LHCN-M2 (cell line): ENCODE results near the gene TWIST1. TPM values are rescaled to one million over a fixed set of nuclear protein-coding genes. Genes with fewer than 3 reads are reported as not detected.

Source experiments
- DNase-seq: peaks from one replicate; pipeline ENCODE4 v3.0.0-alpha.2; 2012; ENCODE audit warnings: low read depth
- total RNA-seq: library from RNA; depleted of rRNA; stranded (reverse); fragments of >200 nt; gene quantifications from 2 replicates; pipeline ENCODE4 v1.2.3, GENCODE V29; 2014; rRNA removed

Gene TWIST1
- total RNA-seq, 1 experiment from 2014 or later: 145 TPM

DNA sequence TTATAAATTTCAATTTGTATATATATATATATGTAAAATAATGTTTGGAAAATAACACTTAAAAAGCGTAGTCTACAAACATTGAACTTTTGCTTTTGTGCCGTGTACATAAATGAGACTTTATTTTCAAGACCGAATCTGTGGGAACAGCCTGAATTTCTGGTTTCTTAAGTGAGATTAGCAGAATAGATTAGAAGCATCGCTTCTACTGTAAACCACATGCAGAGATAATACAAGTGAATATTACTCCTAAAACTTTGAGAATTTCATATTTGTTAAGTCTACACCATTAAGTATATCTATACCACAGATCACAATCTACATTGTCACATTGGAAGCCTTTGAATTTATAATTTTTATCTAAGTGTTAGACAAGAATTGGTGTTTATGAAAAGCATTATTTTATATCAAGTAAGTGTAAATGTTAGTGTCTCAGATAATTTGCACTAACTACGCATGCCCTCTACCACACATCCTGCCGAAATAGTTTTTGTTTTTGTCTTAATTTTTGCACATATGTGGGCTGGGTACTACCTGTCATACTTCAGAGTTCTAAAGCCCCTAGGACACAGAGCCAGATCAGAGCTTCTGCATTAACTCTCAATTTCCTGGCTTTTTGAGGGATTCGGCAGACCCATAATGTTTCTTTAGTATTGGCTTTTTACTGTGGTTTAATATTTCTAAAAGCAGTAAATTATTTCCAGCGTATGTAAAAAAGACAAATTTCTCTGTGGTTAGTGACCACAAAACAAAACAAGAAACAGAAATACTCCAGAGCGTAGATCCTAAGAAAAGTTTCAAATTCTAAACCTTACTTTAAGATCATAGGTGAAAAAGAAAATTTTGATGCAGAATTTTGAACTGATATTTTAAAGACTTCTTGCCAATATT lies 20.0 kb downstream of the TWIST1 start:
- DNase-seq: no peak

DNA sequence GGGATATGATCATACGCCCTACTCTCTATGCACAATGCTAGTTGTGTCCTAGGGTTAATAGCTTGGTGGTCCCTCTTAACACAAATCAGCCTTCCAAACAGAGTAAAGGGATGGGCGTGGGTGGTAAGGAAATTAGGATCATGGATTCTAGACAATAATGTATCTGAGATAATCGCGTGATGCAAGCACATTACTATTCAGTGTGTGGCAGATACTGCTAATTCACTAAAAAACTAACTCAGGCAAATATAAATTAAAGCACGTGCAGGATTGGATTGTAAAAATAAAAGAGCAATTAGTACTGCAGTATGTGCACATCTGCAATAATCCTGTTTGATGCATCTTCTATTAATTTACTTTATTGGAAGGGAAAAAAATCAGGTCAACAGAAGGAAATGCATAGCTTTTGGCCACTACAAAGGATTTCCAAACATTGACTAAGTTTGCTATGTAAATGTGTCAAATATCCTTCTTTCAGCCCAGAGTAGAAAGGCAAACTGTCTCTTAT lies 22.0 kb downstream of the TWIST1 start:
- no peak for DNase-seq

DNA sequence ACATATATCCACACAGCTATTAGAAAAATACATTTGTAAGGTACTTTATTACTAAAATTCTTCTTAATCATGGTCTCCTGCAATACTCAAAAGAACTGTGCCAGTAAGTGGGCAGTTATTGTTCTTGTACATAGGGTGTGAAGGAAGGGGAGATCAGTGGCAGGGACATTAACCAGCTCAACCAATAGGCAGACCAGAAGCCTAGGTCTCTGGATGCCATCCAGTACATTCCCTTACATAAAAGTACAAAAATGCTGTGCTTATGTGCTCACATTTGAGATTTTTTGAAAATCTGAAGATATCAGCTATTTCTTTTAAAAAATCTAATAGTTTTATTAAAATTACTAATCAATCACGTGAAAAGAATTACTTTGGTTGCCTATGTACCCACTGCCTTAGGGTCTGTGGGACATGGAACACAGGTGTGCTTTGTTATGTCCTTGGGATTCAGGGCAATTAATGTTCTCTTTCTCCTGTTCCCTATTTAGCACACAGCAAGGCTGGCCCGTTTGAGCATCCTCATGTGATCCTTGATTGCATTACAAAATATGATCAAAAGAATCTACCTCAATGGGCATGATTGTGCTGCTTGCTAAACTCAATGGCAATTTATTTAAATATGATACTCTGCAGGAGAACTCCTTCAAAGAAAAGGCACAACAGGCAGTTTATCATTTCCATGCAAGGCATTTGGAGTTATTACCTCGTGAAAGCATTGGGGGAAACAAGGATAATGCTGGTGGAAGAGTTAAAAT lies 22.7 kb downstream of the TWIST1 start:
- no peak for DNase-seq

DNA sequence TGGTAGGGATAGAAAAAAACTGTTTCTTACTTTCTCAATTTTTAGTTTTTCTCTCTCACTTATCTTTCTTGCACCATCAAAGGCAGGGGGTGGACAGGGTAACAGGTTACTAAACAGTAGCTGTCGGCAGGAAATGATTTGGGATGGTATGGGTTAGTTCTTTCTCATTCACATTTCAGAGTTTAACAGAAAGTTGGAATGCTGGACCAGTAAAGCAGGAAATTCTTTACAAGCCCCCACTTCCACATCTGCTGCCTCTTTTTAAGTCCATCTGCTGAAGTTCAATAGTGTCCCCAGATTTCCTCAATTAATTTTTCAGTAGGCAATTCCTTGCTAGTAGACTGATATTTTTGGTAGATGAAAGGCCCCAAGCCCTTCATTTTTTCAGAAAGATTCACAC lies 23.3 kb downstream of the TWIST1 start:
- no peak for DNase-seq

DNA sequence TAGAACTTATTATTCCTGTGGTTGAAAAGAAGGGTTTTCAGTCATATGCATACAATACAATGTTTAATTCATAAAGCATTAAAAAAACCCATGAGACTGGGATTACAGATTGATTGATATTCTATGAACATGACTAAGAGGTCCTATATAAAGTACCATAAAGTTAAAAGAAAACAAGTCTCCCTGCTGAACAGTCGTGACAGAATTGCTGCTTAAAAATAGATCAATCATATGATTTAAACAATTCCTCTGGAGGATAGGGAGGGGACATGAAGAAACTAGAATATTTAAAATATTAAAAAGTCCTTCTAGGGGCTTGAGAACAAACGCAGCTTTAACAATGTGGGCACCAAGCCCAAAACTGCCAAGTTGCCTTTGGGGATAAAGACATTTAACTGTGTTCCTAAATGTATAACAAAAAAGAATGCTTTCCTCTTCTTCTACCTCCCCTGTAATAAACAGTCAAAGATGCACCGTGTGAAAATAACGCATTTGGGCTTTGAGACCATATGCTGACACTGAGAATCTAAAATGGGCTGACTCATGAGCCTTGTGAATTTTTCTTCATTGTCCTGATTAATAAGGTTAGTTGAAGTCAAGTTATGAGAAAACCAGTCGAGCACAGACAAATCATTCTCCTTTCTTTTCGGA lies 25.8 kb downstream of the TWIST1 start:
- no peak for DNase-seq

DNA sequence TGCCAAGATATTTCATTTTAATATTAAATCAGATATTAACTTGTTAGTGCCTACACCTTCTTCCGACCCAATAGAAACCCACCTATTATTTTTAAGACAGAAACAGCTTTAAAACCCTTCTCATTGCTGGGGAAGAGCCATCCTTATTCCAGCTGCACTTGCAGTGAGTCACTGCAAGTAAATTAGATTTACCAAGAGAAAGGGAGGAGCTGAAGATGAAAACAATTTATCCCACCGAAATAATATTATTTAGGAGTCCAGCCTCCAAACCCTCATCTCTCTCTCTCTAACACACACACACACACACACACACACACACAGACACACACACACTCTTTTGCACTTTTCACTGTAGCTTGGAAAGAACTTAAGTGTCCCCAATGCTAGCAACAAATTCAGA lies 26.9 kb downstream of the TWIST1 start:
- DNase-seq: no peak

DNA sequence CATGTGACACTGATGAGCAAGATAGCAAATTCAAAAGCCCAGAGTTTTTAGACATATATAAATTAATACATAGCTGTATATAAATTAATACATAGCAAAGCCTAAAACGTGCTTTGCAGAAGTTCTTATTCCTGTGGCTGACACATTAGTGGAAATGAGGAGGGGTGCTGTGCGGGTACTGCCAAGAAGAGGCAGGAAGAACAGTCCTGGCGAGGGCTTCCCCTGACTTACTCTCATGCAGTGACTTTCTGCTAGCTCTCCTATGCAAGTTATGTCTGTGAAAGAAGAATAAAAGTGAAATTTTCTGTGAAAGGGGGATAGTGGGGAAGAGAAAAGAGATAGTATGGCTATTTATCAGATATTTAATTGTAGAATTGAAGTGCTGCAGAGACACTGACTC lies 27.6 kb downstream of the TWIST1 start:
- DNase-seq: no peak

DNA sequence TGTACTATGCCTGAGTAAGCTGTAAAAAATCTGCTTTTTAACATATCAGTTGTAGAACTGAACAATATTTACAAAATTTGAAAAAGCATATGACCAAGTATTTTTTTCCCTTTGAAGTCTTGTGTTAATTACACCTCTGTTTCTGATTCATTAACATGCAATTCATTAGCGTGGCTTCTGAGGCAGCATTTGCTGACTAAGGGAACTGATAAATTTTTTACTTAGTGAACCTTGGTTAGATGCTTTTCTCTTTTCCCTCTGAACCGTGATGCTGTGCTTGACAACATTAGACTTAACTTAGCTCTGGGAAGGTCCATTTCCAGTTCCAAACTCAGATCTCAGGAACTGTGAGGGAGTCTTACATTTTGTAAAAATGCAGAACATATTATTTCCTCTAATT lies 28.1 kb downstream of the TWIST1 start:
- no peak for DNase-seq

DNA sequence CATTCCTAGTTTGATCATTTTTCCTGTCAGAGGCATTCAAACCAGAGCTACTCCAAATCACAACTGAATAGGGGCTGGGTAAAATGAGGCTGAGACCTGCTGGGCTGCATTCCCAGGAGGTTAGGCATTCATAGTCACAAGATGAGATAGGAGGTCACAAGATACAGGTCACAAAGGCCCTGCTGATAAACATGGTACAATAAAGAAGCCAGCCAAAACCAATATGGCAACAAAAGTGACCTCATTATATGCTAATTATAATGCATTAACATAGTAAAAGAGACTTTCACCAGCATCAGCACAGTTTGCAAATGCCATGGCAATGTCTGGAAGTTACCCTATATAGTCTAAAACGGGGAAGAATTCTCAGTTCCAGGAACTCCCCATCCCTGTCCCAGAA lies 37.3 kb downstream of the TWIST1 start:
- DNase-seq: no peak

DNA sequence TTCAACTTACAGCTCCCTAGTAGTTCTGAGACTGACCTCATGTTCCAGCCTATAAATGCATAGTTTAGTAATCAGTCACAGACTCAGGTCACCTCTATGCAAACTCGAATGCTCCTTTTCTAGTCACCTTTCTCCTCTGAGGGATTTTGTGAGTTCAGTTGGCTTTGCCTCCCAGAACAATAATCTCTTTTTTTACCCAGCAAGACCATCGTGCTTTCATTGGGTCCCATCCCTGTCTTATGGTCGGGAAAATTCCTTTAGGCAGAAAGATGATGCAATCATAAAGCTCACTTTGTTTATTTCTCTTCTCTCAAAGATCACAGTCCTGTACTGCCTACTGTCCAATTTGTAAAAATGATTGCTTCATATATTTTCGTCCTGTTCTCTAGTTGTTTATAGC lies 38.4 kb downstream of the TWIST1 start:
- peak; percentile 32 for DNase-seq

DNA sequence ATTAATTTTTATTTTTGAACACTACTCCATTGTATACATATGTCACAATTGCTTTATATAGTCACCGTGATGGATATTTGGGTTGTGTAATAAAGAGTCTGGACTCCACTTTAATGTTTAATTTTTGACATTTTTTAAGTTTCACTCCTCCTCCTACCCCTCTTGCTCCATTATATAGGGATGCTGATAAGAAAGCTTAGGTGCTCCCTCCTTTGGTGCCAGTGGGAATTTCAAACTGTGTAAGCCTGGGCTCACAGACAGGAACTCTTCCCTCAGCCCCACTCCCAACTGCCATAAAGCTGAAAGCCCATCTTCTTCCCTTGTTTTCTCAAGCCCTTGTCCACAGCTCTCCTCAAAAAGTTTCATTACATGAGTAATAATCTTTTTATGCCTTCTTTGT lies 47.6 kb downstream of the TWIST1 start:
- DNase-seq: peak; percentile 38

DNA sequence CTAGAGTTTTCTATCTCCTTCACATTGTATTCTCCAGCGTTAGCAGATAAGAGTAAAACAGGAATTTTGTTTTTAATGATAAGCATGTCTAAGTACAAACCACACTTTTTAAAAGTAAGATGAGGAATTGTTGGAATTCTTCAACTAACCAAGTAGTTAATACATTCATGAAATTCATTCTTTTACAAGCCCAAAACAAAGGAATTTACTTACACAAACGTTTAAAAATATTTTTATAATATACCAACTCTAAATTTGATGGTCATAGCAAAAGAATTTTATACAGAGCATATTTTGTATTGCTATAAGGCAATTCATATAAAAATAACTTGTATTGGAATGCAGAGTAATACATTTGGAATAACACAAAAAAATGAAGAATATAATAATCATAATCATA lies 51.3 kb downstream of the TWIST1 start:
- DNase-seq: no peak

Other genes with a start within 250 kb of the TWIST1 start
- not detected in 2 replicates for gene FERD3L, start 27.8 kb upstream of the TWIST1 start, total RNA-seq